ENCODE measurements around the gene RAB4A.

The RAB4A gene

GRCh38 chr1:229279242-229279641 is 8.3 kb downstream of the RAB4A start:
- no peak overlapping the region for H3K4me3 ChIP-seq (replicated peaks in 1 of 2; ENCODE audit: low read depth in 2 of 2, low read length in 2 of 2)
- no peak for TF ChIP-seq CTCF (IDR thresholded peaks at IDR 0.05; ENCODE audit: low read depth, low read length)
- no peak for DNase-seq (ENCODE audit: low read depth in 2 of 2)

- no peak for DNase-seq (ENCODE audit: low read depth in 2 of 2)
- H3K4me3 ChIP-seq (replicated peaks in 1 of 2; ENCODE audit: low read depth in 2 of 2, low read length in 2 of 2): no peak overlapping the region
- TF ChIP-seq CTCF (IDR thresholded peaks at IDR 0.05; ENCODE audit: low read depth, low read length): no peak
Observed at GRCh38 chr1:229280037-229280828, 9.3 kb downstream of the RAB4A start.

- peak in 1 of 2 donors; percentile 46 for DNase-seq (ENCODE audit: low read depth in 2 of 2)
- no peak for TF ChIP-seq CTCF (IDR thresholded peaks at IDR 0.05; ENCODE audit: low read depth, low read length)
- no peak overlapping the region for H3K4me3 ChIP-seq (replicated peaks in 1 of 2; ENCODE audit: low read depth in 2 of 2, low read length in 2 of 2)
Observed at GRCh38 chr1:229280921-229281320, 10.0 kb downstream of the RAB4A start.

GRCh38 chr1:229281339-229281926 is 10.5 kb downstream of the RAB4A start:
- TF ChIP-seq CTCF (IDR thresholded peaks at IDR 0.05; ENCODE audit: low read depth, low read length): no peak
- H3K4me3 ChIP-seq (replicated peaks in 1 of 2; ENCODE audit: low read depth in 2 of 2, low read length in 2 of 2): no peak overlapping the region

GRCh38 chr1:229282295-229282823 is 11.4 kb downstream of the RAB4A start:
- TF ChIP-seq CTCF (IDR thresholded peaks at IDR 0.05; ENCODE audit: low read depth, low read length): no peak
- H3K4me3 ChIP-seq (replicated peaks in 1 of 2; ENCODE audit: low read depth in 2 of 2, low read length in 2 of 2): no peak overlapping the region
- DNase-seq (ENCODE audit: low read depth in 2 of 2): no peak

More at GRCh38 chr1:229281339-229281926, 10.5 kb downstream of the RAB4A start:
- DNase-seq (ENCODE audit: low read depth in 2 of 2): peak in 1 of 2 donors; percentile 22

- no peak overlapping the region for H3K4me3 ChIP-seq (replicated peaks in 1 of 2; ENCODE audit: low read depth in 2 of 2, low read length in 2 of 2)
- no peak for DNase-seq (ENCODE audit: low read depth in 2 of 2)
- TF ChIP-seq CTCF (IDR thresholded peaks at IDR 0.05; ENCODE audit: low read depth, low read length): no peak
Observed at GRCh38 chr1:229283183-229283611, 12.3 kb downstream of the RAB4A start.
